Stimulated activated CD8-positive, alpha-beta memory T cell treated with anti-CD3 and anti-CD28 coated beads, Interleukin-15, amount 100 ng/mL, for 48 hours (primary cell): ENCODE results near the gene CHST6.
"Not testable (repeated sequence)": the region's sequence is repeated elsewhere in the genome, so short reads cannot be mapped to it uniquely, and the experiment has no call there.

Experiments
- DNase-seq, 2 donors: peaks; one replicate each; pipeline ENCODE4 v3.0.0-alpha.2; 2020; ENCODE audit warnings: low read depth in 2 of 2

CHST6 gene

DNA sequence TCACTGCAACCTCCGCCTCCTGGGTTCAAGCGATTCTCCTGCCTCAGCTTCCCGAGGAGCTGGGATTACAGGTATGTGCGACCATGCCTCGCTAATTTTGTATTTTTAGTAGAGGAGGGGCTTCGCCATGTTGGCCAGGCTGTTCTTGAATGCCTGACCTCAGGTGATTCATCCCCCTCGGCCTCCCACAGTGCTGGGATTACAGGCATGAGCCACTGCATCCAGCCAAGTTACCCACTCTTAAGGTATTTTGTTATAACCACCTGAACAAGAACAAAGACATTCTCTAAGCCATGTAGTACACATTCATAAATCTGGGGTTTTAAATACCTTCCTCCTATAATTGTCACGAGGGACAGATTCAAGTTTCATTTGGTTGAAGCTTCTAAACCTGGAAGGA is 18.4 kb downstream of the CHST6 start:
- no peak for DNase-seq

GRCh38 chr16:75475420-75475847 is 19.8 kb downstream of the CHST6 start:
- no peak for DNase-seq

- DNase-seq = no peak
Measured at GRCh38 chr16:75472908-75473877, 22.0 kb downstream of the CHST6 start.

GRCh38 chr16:75471723-75472633 is 23.3 kb downstream of the CHST6 start:
- no peak for DNase-seq

GRCh38 chr16:75466760-75467159 is 28.5 kb downstream of the CHST6 start:
- DNase-seq = no peak

- DNase-seq = peak; percentile 98 to 99
Measured at GRCh38 chr16:75464122-75464918, 30.9 kb downstream of the CHST6 start, which contains the start of gene TMEM170A. Gene TMEM170A, minus strand, starts transcription at chr16:75464689. Its CDS starts 89 bp downstream, at chr16:75464600.

DNA sequence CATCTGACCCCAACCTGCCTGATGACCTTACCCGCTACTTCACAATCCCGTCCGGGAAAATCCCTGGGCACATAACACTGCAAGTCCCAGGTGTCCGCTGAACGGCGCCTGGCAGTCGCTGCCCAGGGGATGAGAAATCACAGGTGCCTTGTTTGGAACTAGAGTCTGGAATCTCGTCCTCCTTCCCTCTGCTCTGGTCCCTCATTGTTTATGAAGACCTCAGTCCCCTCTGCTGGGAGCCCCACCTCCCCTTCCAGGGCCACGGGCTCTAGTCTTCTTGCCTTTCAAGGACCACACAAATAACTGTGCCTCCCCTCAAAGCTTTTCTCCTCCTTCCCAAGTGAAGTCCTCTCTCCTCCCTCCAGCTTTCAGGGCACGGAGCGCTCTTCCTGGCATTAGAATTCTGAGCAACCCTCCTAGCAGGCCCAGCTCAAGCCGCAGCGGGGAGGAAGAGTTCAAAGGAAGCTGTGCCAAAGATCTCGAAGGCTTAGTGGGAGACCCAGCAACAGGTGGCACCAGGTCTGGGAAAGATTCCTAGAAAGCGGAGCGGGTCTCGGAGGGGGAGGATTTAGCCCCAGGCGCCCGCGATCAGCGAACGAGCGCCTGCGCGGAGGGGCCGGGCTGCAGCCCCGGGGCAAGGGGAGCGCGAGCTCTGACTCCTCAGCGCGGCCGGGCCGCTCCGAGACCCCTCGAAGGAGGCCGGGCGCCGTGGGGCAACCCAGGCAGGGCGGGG is 31.7 kb downstream of the CHST6 start:
- peak; percentile 5 to 18 for DNase-seq

DNA sequence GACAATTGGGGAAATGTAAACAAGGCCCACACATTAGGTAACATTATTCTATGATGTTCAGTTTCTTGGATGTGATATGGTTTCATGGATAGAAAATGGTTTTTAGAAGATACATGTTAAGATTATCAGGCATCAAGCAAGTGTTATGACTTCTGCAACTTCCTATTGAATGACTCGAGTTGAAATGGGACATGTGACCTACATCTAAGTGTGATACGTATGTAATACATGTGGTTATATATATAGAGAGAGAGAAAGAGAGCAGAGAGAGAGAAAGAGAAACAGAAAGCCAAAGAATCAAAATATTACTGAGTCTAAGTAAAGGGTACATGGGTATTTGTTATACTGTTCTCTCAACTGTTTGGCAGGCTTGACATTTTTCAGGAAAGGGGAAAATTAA is 32.4 kb downstream of the CHST6 start:
- no peak for DNase-seq

DNA sequence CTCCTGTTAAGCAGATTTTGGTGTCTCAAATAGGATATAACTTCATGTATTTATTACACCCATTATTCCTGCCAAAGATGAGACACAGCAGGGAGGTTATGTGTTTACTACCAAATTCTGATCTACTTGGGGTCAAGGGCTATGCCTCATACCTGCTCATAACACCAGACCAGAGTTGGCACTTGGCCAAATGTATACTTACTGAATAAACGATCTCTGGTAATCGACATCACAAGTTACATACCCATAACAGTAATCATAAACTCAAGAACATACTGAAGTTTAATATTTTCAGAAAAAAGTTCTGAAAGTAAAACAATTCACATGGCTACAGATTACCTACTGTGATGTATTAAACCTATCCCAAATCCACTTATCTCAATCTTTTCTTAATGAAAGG is 33.7 kb downstream of the CHST6 start:
- no peak for DNase-seq

- DNase-seq = no peak
Measured at GRCh38 chr16:75460446-75460845, 34.8 kb downstream of the CHST6 start.

GRCh38 chr16:75459691-75460090 is 35.5 kb downstream of the CHST6 start:
- no peak for DNase-seq

GRCh38 chr16:75458439-75458838 is 36.8 kb downstream of the CHST6 start:
- no peak for DNase-seq

- no peak for DNase-seq
Measured at GRCh38 chr16:75458029-75458428, 37.2 kb downstream of the CHST6 start.

GRCh38 chr16:75457485-75458021 is 37.7 kb downstream of the CHST6 start:
- DNase-seq = no peak

DNA sequence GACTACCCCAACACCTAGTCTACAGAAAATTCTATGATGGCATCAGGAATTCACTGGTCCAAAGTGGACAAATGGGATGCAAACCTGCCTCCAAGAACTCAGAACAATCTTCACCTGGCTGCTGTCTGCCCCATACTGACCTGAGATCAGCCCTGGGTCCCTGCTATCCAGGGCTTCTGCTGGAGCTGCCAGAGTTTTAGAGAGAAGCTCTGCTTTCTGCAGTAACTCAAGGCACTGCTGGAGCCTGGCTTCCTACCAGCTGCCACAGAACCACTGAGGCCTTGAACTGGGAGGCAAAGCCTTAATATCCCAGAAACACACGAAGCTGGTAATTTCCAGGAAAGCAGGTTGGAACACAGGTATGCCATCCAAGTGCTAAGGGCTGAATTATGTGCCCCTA is 38.3 kb downstream of the CHST6 start:
- no peak for DNase-seq

DNA sequence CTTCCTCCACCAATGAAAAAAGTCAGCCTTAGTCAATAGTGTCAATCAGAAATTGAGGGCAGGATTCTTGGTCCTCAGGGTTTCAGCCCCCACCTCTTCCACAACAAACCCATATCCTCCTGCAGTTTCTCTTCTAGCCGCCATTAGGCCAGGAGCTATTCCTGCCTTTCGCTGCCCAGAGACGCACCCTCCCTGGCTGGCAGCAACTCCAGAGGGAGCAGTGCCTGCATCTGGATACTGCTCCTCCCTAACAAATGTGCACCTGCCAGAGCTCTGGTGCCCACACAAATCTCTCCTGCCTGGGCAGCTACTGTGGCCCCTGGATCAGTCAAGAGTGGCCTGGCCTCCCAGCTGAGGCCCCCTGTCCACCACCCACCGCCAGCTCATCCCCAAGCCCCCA is 38.8 kb downstream of the CHST6 start:
- DNase-seq = not testable (repeated sequence)

DNA sequence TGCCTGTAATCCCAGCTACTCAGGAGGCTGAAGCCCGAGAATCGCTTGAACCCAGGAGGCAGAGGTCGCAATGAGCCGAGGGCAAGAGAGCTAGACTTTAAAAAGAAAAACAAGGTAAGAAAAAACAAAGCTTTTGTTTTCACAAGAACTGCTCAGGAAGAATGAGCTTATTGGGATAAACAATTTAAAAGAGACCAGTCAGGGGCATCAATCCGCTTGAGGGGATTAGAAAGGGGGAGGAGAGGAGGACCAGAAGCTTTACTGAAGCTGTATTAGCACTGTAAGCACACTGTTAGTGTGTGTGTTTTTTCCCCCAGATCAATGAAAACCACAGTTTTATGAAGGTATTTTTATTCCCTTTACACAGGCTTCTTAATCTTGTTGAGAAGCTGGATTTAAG is 39.6 kb downstream of the CHST6 start:
- DNase-seq = no peak

GRCh38 chr16:75452464-75453190 is 42.6 kb downstream of the CHST6 start:
- DNase-seq = no peak

DNA sequence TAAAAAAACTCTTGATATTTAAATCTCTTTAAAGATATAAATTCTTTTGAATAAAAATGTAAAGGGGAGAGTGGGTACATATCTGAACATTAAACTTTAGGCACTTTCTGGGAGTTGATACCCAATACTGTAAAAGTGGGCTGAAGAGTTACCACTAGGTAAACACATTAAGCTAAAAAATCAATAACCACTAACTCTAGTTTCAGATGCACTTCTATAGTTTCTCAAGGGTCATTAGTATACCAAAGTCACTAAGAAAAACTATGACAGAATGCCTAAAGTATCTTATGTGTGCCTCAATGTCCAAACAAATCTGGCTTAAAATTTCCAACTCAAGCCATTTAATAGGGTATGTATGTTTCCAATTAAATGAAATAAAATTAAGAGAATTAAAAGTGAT is 48.8 kb downstream of the CHST6 start:
- DNase-seq = no peak

- no peak for DNase-seq
Measured at GRCh38 chr16:75445298-75445697, 49.9 kb downstream of the CHST6 start.
